K562 (cell line): Measurements from ENCODE around the gene PRPSAP2. TPM values are rescaled to one million over a fixed set of nuclear protein-coding genes. Genes with fewer than 3 reads are reported as not detected.

Source experiments
- ATAC-seq: fragments of 200-7000 bp; cut with Tn5 transposase; 3 replicates; pipeline ENCODE4 v1.9.1; 2020; ENCODE audit warnings: moderate library complexity
- BruUV-seq: library from RNA; stranded (reverse); fragments of 400-500 nt; replicated peaks from 2 replicates; lab custom pipeline; 2021; lab: Mats Ljungman, UMichigan
- CTCF ChIA-PET: fragments of 300-600 bp; formaldehyde crosslinking; extraction: SDS; loops from one replicate; lab custom pipeline; 2021; ENCODE audit warnings: low intra/inter-chr PET ratio; lab: Yijun Ruan, JAX
- POLR2A ChIA-PET: fragments of 300-600, 350-650 bp; sonication (Branson Sonifier 250); formaldehyde crosslinking; extraction: SDS; loops from one replicate; lab custom pipeline; 2021; ENCODE audit warnings: antibody characterized with exemption, inconsistent platforms; lab: Yijun Ruan, JAX
- DNase-seq, 4 experiments: peaks; one replicate each; pipeline versions ENCODE4 v3.0.0 to v3.0.0-alpha.2; 2011 to 2018; ENCODE audit warnings: low spot score in 3 of 4, mixed read lengths in 3 of 4; ENCODE audit errors: extremely low read depth in 1 of 4
- FAIRE-seq: peaks from 2 replicates; lab custom pipeline; 2011; peaks lifted over from hg19 to GRCh38; lab: Jason Lieb, UNC
- H2AFZ ChIP-seq: 2 replicates; pipeline ENCODE4 v1.6.0; 2011; ENCODE audit warnings: low read depth, low read length, control low read depth, inconsistent platforms
- H3K27ac ChIP-seq: fragments of 200-600 bp; 3 replicates; pipeline ENCODE4 v1.8.0; 2011; ENCODE audit warnings: low read depth, mild to moderate bottlenecking, control low read depth, inconsistent platforms, low read length, moderate library complexity, mixed read lengths; ENCODE audit errors: extremely low read depth
- H3K27me3 ChIP-seq, 2 experiments: fragments of 300-600 bp in 1 of 2; 2 replicates in 1 of 2; 3 replicates in 1 of 2; pipeline versions ENCODE4 v1.6.0 to v1.8.0; 2011; ENCODE audit warnings: inconsistent platforms in 2 of 2, low read length in 2 of 2, mild to moderate bottlenecking in 1 of 2, mixed read lengths in 1 of 2, moderate library complexity in 1 of 2; ENCODE audit not compliant: control insufficient read depth in 2 of 2, insufficient read depth in 2 of 2
- H3K36me3 ChIP-seq: fragments of 300-600 bp; 3 replicates; pipeline ENCODE4 v1.8.0; 2011; ENCODE audit warnings: mild to moderate bottlenecking, low read length, inconsistent platforms; ENCODE audit not compliant: control insufficient read depth, insufficient read depth
- H3K4me1 ChIP-seq, 2 experiments: fragments of 200-600 bp in 1 of 2; replicated peaks in 1 of 2; 2 replicates in 1 of 2; 3 replicates in 1 of 2; pipeline versions ENCODE4 v1.5.1 to v1.8.0; 2011; ENCODE audit warnings: inconsistent platforms in 2 of 2, low read length in 2 of 2, mild to moderate bottlenecking in 1 of 2, mixed read lengths in 1 of 2, moderate library complexity in 1 of 2; ENCODE audit not compliant: control insufficient read depth in 2 of 2, insufficient read depth in 2 of 2
- H3K4me2 ChIP-seq: 2 replicates; pipeline ENCODE4 v1.6.1; 2011; ENCODE audit warnings: low read length, control low read depth, inconsistent platforms, mixed read lengths; ENCODE audit not compliant: insufficient read depth
- H3K4me3 ChIP-seq: fragments of 200-600 bp; sonication (generic), shearing (Covaris generic); 2 replicates; pipeline ENCODE4 v1.5.1; 2016; ENCODE audit warnings: control low read depth, inconsistent platforms
- H3K79me2 ChIP-seq: fragments of 200-600 bp; 3 replicates; pipeline ENCODE4 v1.8.0; 2011; ENCODE audit warnings: low read length, inconsistent platforms; ENCODE audit not compliant: control insufficient read depth, insufficient read depth
- H3K9ac ChIP-seq, 2 experiments: 2 replicates each; pipeline versions ENCODE4 v1.6.0 to v1.6.1; 2011; ENCODE audit warnings: low read depth in 2 of 2, low read length in 2 of 2, control low read depth in 1 of 2, inconsistent platforms in 1 of 2, mild to moderate bottlenecking in 1 of 2, mixed read lengths in 1 of 2; ENCODE audit not compliant: insufficient read depth in 1 of 2
- H3K9me1 ChIP-seq: one replicate; pipeline ENCODE4 v1.6.0; 2011; ENCODE audit warnings: inconsistent platforms, mild to moderate bottlenecking, low read length, moderate library complexity; ENCODE audit not compliant: control insufficient read depth, insufficient read depth
- H3K9me3 ChIP-seq: replicated peaks from 2 replicates; pipeline ENCODE4 v1.5.1; 2011; ENCODE audit warnings: low read depth, low read length, inconsistent platforms; ENCODE audit not compliant: control insufficient read depth, insufficient read depth
- H4K20me1 ChIP-seq: replicated peaks from 2 replicates; pipeline ENCODE4 v1.6.1; 2011; ENCODE audit warnings: low read length, inconsistent platforms, mixed read lengths; ENCODE audit not compliant: control insufficient read depth, insufficient read depth
- DEAF1 ChIP-seq: fragments of 450-650 bp; formaldehyde crosslinking; IDR thresholded peaks from 2 replicates; pipeline ENCODE4 v1.4.0; 2020; ENCODE audit warnings: mild to moderate bottlenecking, moderate library complexity
- HDAC8 ChIP-seq: fragments of 450-650 bp; IDR thresholded peaks from 2 replicates; pipeline ENCODE4 v1.6.1; 2016; ENCODE audit warnings: mild to moderate bottlenecking, missing genetic modification characterization, moderate library complexity, missing compliant biosample characterization
- RBM17 ChIP-seq: fragments of 200-400 bp; formaldehyde crosslinking; IDR thresholded peaks from 2 replicates; pipeline ENCODE4 v1.6.1; 2017; ENCODE audit warnings: low read depth, mild to moderate bottlenecking, low read length, borderline replicate concordance
- RERE ChIP-seq: sonication (generic); formaldehyde crosslinking; IDR thresholded peaks from 2 replicates; pipeline ENCODE4 v1.8.0; 2023; ENCODE audit warnings: missing genetic modification reagents, mild to moderate bottlenecking, borderline replicate concordance
- ZNF239 ChIP-seq: fragments of 250-450 bp; sonication (Bioruptor Pico); IDR thresholded peaks from 2 replicates; pipeline ENCODE4 v1.4.0; 2020; ENCODE audit warnings: mild to moderate bottlenecking
- WGBS: fragments of 100-300 bp; shearing (Covaris generic); methylation state at CpG from one replicate; pipeline ENCODE4 v1.1.6; 2016; ENCODE audit warnings: low coverage, mixed read lengths; ENCODE audit not compliant: insufficient coverage; ENCODE audit errors: missing lambda C conversion rate; 5-methylcytosine and 5-hydroxymethylcytosine counted together
- in situ Hi-C: fragments of 300-500 bp; cut with MboI; formaldehyde crosslinking; loops from 4 replicates; pipeline ENCODE4 v1.15.0; 2018; ENCODE audit warnings: inconsistent platforms, mixed read lengths
- intact Hi-C: fragments of 100-400 bp; cut with micrococcal nuclease; formaldehyde crosslinking; loops from 2 replicates; pipeline ENCODE4 v1.14.2; 2022
- polyA plus RNA-seq, 8 experiments: library from polyadenylated mRNA; depleted of rRNA in 4 of 8; stranded (reverse) in 5 of 8; unstranded in 3 of 8; fragments of >200 nt; fragmentation: Nextera tagmentation in 2 of 8; fragmentation: Illumina TruSeq in 1 of 8; extraction: Ambion mirVana in 2 of 8; extraction: Trizol in 1 of 8; gene quantifications; 2 replicates each; pipeline versions ENCODE4 v1.2.1 to v1.2.3, GENCODE V29; 2011 to 2014; ENCODE audit warnings: inconsistent platforms in 1 of 8, missing spikeins in 1 of 8
- total RNA-seq, 7 experiments: library from RNA; depleted of rRNA in 6 of 7; stranded (reverse); fragments of >200 nt in 6 of 7; fragmentation: Illumina TruSeq in 2 of 7; extraction: Trizol in 2 of 7; gene quantifications; 2 replicates each; pipeline versions ENCODE4 v1.2.1 to v1.2.3, GENCODE V29; 2011 to 2021; ENCODE audit warnings: low replicate concordance in 1 of 7
- TF ChIP-seq, protein P1 (sequence below): sonication (generic); formaldehyde crosslinking; IDR thresholded peaks from 2 replicates; pipeline ENCODE4 v1.8.1; 2023; ENCODE audit warnings: mild to moderate bottlenecking, missing genetic modification reagents, moderate library complexity

PRPSAP2 gene
- total and polyA plus RNA-seq, 9 of the 15 experiments (the other 6 are each of a cell fraction or from before 2014, with no cell fraction given): 15.5 to 56.7 (median 35.7) TPM

GRCh38 chr17:18848501-18848900 lies 9.4 kb upstream of the PRPSAP2 start:
- intact Hi-C loops: no loop called here
- H3K36me3 ChIP-seq: no peaks in the 10 kb centered on the region
- in situ Hi-C loops: loop anchor here (25.0 kb wide), 1 partner anchor 1489 kb away; no protein-coding TSS in a partner anchor
- TF ChIP-seq HDAC8 (tag): no peak
- no peak for TF ChIP-seq DEAF1
- DNase-seq (no peak), ATAC-seq (no peak), FAIRE-seq (no peak)
- H2AFZ ChIP-seq: no peak overlapping the region
- no TSS peak for BruUV-seq
- peaks cover 0 to 7% of the 10 kb centered on the region in 2 experiments; a peak in 3 of 5 replicates for H3K4me1 ChIP-seq
- no peaks in the 10 kb centered on the region for H3K9me3 ChIP-seq
- H3K27ac ChIP-seq: no peak overlapping the region
- no peaks in the 10 kb centered on the region for H3K9me1 ChIP-seq
- no peaks in the 10 kb centered on the region for H4K20me1 ChIP-seq
- H3K9ac ChIP-seq: no peak overlapping the region
- ChIA-PET POLR2A (no interaction called here), CTCF (no interaction called here)
- no peak overlapping the region for H3K4me2 ChIP-seq
- no peak overlapping the region for H3K4me3 ChIP-seq
- WGBS: 99% methylated on average over 6 of the region's 6 CpGs
- H3K27me3 ChIP-seq: no peaks in the 10 kb centered on the region
- no peaks in the 10 kb centered on the region for H3K79me2 ChIP-seq

GRCh38 chr17:18850679-18851078 lies 7.3 kb upstream of the PRPSAP2 start:
- H3K36me3 ChIP-seq: no peaks in the 10 kb centered on the region
- H2AFZ ChIP-seq: peak overlapping the region; percentile 63
- H3K9ac ChIP-seq: peak overlapping the region in 1 of 2 experiments; percentile 40; a peak in 1 of 4 replicates
- ChIA-PET CTCF (no interaction called here), POLR2A (interaction anchor here (0.5 to 1.2 kb wide), 2 partner anchors 8 to 1761 kb away, joined by 4 to 6 read pairs; no protein-coding TSS in a partner anchor)
- peaks cover 0 to 7% of the 10 kb centered on the region in 2 experiments; a peak in 4 of 5 replicates for H3K4me1 ChIP-seq
- ATAC-seq (no peak; the same call in 2 of the 3 replicates), DNase-seq (no peak), FAIRE-seq (no peak)
- no peaks in the 10 kb centered on the region for H3K79me2 ChIP-seq
- no TSS peak for BruUV-seq
- H3K4me3 ChIP-seq: no peak overlapping the region
- intact Hi-C loops (no loop called here), in situ Hi-C loops (no loop called here)
- H3K27ac ChIP-seq: no peak overlapping the region
- no peaks in the 10 kb centered on the region for H3K27me3 ChIP-seq
- 36% methylated on average over 1 of the region's 1 CpG for WGBS
- H4K20me1 ChIP-seq: no peaks in the 10 kb centered on the region
- no peak overlapping the region for H3K4me2 ChIP-seq
- H3K9me1 ChIP-seq: no peaks in the 10 kb centered on the region
- H3K9me3 ChIP-seq: no peaks in the 10 kb centered on the region
- no peak for TF ChIP-seq RERE (CRISPR knock-in tag)
- TF ChIP-seq, protein P1, sequence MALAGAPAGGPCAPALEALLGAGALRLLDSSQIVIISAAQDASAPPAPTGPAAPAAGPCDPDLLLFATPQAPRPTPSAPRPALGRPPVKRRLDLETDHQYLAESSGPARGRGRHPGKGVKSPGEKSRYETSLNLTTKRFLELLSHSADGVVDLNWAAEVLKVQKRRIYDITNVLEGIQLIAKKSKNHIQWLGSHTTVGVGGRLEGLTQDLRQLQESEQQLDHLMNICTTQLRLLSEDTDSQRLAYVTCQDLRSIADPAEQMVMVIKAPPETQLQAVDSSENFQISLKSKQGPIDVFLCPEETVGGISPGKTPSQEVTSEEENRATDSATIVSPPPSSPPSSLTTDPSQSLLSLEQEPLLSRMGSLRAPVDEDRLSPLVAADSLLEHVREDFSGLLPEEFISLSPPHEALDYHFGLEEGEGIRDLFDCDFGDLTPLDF (CRISPR knock-in tag): no peak
- TF ChIP-seq ZNF239 (CRISPR knock-in tag): no peak
- TF ChIP-seq RBM17: no peak
